ENCODE results near the gene SLK. TPM values are rescaled to one million over a fixed set of nuclear protein-coding genes. Genes with fewer than 3 reads are reported as not detected.
A peak's percentile ranks its signal among the peaks of the same experiment; 100 is the strongest.

The SLK gene
- total RNA-seq, 2 donors from 2014 or later, result 38.3 to 91.2 TPM

DNA sequence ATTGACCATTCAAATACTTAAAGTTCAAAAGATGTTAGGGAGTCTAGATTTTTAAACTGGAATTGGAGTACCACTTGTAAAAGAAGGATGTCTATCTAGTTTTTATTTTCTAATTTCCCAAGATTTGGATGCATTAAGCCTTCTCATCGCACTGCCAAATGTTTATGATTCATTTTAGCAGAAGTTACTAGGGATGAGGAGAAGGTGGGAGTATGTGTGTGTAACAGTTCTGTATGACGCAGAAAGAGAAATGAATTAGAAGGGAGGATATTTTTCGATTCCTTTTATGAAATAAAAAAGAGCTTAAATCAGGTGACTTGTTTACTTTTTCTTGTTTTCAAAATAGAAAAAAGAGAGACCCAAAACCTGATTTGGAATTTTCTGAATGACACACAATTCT lies 6.8 kb upstream of the SLK start:
- no peaks in the 10 kb centered on the region for H3K9me3 ChIP-seq
- DNase-seq (ENCODE audit: low spot score) (no peak), ATAC-seq (ENCODE audit: insufficient number of reproducible peaks, low FRiP score, low read depth) (no peak)
- no peaks in the 10 kb centered on the region for H3K36me3 ChIP-seq
- no peak overlapping the region for H3K27ac ChIP-seq
- no peak overlapping the region for H3K4me3 ChIP-seq
- no peaks in the 10 kb centered on the region for H3K27me3 ChIP-seq (replicated peaks; ENCODE audit: insufficient read depth)
- TF ChIP-seq CTCF (IDR thresholded peaks at IDR 0.05), result no peak
- H3K4me1 ChIP-seq (ENCODE audit: control insufficient read depth in 1 of 2, low read depth in 2 of 2), result no peaks in the 10 kb centered on the region

DNA sequence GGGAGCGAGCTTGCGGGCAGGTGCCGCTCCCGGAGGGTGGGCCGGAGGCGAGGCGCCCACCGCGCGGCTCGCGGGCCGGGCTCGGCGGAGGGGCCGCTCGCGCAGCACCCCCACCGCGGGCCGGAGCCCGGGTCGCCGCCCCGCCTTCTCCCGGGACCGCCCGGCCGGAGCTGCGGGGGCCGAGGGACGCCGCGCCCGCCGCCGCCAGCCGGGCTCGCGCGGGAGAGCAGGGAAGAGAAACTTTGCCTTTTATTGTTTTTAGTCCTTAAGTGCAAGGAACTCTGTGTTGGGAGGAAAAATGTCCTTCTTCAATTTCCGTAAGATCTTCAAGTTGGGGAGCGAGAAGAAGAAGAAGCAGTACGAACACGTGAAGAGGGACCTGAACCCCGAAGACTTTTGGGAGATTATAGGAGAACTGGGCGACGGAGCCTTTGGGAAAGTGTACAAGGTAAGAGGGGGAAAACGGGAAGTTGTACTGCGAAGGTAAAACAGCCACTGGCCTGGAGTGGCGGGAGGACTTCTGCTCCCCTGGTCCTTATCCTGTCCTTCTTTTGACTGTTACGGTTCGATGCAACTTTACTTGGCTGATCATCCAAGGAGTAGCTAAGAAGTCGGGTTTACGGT lies 620 bp downstream of the SLK start:
- peak; percentile 54 for ATAC-seq (ENCODE audit: insufficient number of reproducible peaks, low FRiP score, low read depth)
- no peaks in the 10 kb centered on the region for H3K27me3 ChIP-seq (replicated peaks; ENCODE audit: insufficient read depth)
- no peaks in the 10 kb centered on the region for H3K36me3 ChIP-seq
- H3K27ac ChIP-seq, result peak overlapping the region; percentile 89
- H3K4me3 ChIP-seq, result peak overlapping the region; percentile 78
- peaks cover 13 to 22% of the 10 kb centered on the region in 2 donors for H3K4me1 ChIP-seq (ENCODE audit: control insufficient read depth in 1 of 2, low read depth in 2 of 2)
- H3K9me3 ChIP-seq, result no peaks in the 10 kb centered on the region
- DNase-seq (ENCODE audit: low spot score), result no peak
- peak; percentile 10 for TF ChIP-seq CTCF (IDR thresholded peaks at IDR 0.05)

GRCh38 chr10:103968441-103969391 lies 1.8 kb downstream of the SLK start:
- DNase-seq (ENCODE audit: low spot score) (no peak), ATAC-seq (ENCODE audit: insufficient number of reproducible peaks, low FRiP score, low read depth) (no peak)
- Histone ChIP-seq H3K27me3 (replicated peaks; ENCODE audit: insufficient read depth) (no peaks in the 10 kb centered on the region), H3K36me3 (no peaks in the 10 kb centered on the region), H3K9me3 (no peaks in the 10 kb centered on the region), H3K27ac (no peak overlapping the region), H3K4me1 (ENCODE audit: control insufficient read depth in 1 of 2, low read depth in 2 of 2) (peaks cover 18 to 22% of the 10 kb centered on the region in 2 donors), H3K4me3 (peak overlapping the region; percentile 78)
- TF ChIP-seq CTCF (IDR thresholded peaks at IDR 0.05), result no peak

DNA sequence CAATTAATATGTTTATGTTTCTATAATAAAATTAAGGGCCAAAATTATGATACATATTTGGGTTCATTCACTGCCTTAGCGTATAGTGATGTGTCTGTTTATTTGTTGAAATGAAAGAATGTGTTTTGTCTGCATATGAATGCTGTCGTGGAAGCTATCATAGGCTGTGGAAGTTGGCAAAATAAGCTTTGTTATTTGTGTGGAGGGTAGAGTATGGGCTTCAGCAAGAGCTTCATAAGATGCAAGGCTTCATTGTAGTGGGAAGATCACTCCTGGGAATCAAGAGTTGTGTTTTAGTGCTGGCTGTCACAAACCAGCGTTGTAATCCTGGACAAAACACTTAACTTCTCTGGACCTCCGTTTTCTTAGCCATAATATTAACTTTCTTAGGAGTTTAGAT lies 2.5 kb downstream of the SLK start:
- ATAC-seq (ENCODE audit: insufficient number of reproducible peaks, low FRiP score, low read depth) (no peak), DNase-seq (ENCODE audit: low spot score) (no peak)
- Histone ChIP-seq H3K27ac (no peak overlapping the region), H3K9me3 (no peaks in the 10 kb centered on the region), H3K36me3 (no peaks in the 10 kb centered on the region), H3K4me3 (peak overlapping the region; percentile 78), H3K4me1 (ENCODE audit: control insufficient read depth in 1 of 2, low read depth in 2 of 2) (peaks cover 18 to 22% of the 10 kb centered on the region in 2 donors), H3K27me3 (replicated peaks; ENCODE audit: insufficient read depth) (no peaks in the 10 kb centered on the region)
- no peak for TF ChIP-seq CTCF (IDR thresholded peaks at IDR 0.05)

DNA sequence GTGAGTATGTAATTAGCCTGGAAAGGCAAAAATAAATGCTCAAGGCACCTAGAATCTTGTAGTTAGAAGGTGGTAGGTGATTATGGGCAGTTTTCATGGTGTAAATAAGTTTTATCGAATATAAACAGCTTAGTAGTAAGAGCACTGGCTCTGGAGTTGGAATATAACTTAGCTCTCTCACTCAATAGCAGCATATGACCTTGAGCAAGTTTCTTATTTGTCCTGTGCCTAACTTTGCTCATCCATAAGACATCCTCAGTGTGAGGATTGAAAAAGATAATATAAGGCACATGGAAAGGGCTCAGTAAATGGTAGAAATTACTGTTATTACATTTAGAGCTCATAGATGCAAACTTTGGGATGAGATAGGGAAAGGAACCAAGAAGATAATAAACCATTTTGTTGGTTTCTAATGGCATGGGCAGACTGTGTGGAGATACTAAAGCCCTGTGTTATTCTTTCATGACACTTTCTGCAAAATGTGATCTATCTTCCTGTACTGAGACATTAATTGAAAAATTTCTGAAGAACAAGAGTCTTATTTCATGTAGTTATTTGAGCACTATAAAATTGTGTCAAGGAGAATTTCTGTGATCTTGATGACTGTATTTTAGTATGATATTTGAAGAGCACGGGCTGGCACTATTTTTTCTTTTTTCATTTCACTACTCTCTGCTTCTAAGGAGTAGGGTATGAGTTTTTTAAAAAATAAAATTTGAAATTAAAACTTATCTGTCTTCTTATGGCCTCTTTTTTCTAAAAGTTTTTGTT lies 3.1 kb downstream of the SLK start:
- H3K4me3 ChIP-seq, result peak overlapping the region; percentile 78
- peaks cover 18 to 22% of the 10 kb centered on the region in 2 donors for H3K4me1 ChIP-seq (ENCODE audit: control insufficient read depth in 1 of 2, low read depth in 2 of 2)
- no peaks in the 10 kb centered on the region for H3K9me3 ChIP-seq
- no peak overlapping the region for H3K27ac ChIP-seq
- no peak for TF ChIP-seq CTCF (IDR thresholded peaks at IDR 0.05)
- ATAC-seq (ENCODE audit: insufficient number of reproducible peaks, low FRiP score, low read depth), result no peak
- DNase-seq (ENCODE audit: low spot score), result no peak
- no peaks in the 10 kb centered on the region for H3K36me3 ChIP-seq
- no peaks in the 10 kb centered on the region for H3K27me3 ChIP-seq (replicated peaks; ENCODE audit: insufficient read depth)
